ENCODE measurements around the gene GSTP1. TPM values are rescaled to one million over a fixed set of nuclear protein-coding genes. Genes with fewer than 3 reads are reported as not detected.
A peak's percentile ranks its signal among the peaks of the same experiment; 100 is the strongest.

Gene GSTP1
- total and polyA plus RNA-seq, 9 of the 15 experiments (the other 6 are each of a cell fraction or from before 2014, with no cell fraction given), result 592 to 2,150 (median 1,204) TPM

DNA sequence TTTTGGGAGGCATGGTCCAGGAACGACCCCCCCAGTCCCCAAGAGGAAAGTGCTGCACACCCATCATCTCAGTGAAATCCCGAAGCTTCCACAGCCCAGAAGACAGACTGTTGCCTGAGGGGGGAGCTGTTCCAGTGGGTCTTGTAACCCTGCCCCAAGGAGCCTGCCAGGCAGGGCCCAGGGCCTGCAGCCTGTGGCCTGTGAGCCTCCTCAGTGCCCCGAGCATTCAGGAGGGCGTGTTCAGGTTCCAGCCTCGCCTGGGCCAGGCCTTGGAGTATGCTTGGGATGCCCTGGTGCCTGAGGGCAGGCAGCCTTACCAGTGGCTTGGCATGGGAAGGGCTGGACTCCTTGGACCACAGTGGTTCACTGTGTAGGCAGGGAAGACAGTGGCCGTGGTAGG is 42.4 kb upstream of the GSTP1 start:
- Histone ChIP-seq H3K79me2 (ENCODE audit: control insufficient read depth, insufficient read depth, low read length) (no peaks in the 10 kb centered on the region), H3K36me3 (ENCODE audit: control insufficient read depth, insufficient read depth, low read length) (no peaks in the 10 kb centered on the region), H3K4me1 (replicated peaks in 1 of 2; ENCODE audit: control insufficient read depth in 2 of 2, insufficient read depth in 2 of 2, low read length in 2 of 2) (peaks cover 11 to 18% of the 10 kb centered on the region in 2 experiments; a peak in 4 of 5 replicates), H3K9me3 (replicated peaks; ENCODE audit: control insufficient read depth, insufficient read depth, low read depth, low read length) (no peaks in the 10 kb centered on the region), H4K20me1 (replicated peaks; ENCODE audit: control insufficient read depth, insufficient read depth, low read length) (no peaks in the 10 kb centered on the region), H3K27ac (ENCODE audit: extremely low read depth, low read depth, low read length) (no peak overlapping the region), H2AFZ (ENCODE audit: low read depth, low read length) (peak overlapping the region; percentile 45; the same call in 1 of the 2 replicates), H3K4me3 (no peak overlapping the region), H3K27me3 (ENCODE audit: control insufficient read depth in 2 of 2, insufficient read depth in 2 of 2, low read length in 2 of 2) (no peaks in the 10 kb centered on the region), H3K9ac (ENCODE audit: insufficient read depth in 1 of 2, low read depth in 2 of 2, low read length in 2 of 2) (no peak overlapping the region), H3K9me1 (ENCODE audit: control insufficient read depth, insufficient read depth, low read length) (no peaks in the 10 kb centered on the region), H3K4me2 (ENCODE audit: insufficient read depth, low read length) (no peak overlapping the region)
- intact Hi-C loops (cut with micrococcal nuclease) (no loop called here), in situ Hi-C loops (cut with MboI) (loop anchor here (25.0 kb wide), 1 partner anchor 1146 kb away; the partner anchor contains the start of gene GAL)
- CTCF ChIA-PET (ENCODE audit: low intra/inter-chr PET ratio), result interaction anchor here (0.5 kb wide), 1 partner anchor 268 kb away, joined by 3 read pairs; no protein-coding TSS in a partner anchor
- 0 out of 6 replicates have a peak, but pooled peaks of 1 of the 3 experiments have one; percentile 3 for TF ChIP-seq CTCF (IDR thresholded peaks at IDR 0.05 in 2 of 3, conservative IDR thresholded peaks at IDR 0.05 in 1 of 3; ENCODE audit: insufficient read depth in 2 of 3, low read depth in 1 of 3, low read length in 3 of 3)
- no peak for TF ChIP-seq SAP30 (IDR thresholded peaks at IDR 0.05; ENCODE audit: borderline replicate concordance, insufficient read depth, low read depth, low read length, poor library complexity, severe bottlenecking)
- POLR2A ChIA-PET, result interaction anchor here (0.7 to 1.1 kb wide), 2 partner anchors 11 to 12 kb away, joined by 3 read pairs; no protein-coding TSS in a partner anchor
- no peak for ATAC-seq
- DNase-seq (ENCODE audit: extremely low read depth in 1 of 4, low spot score in 3 of 4), result no peak
- 40% methylated on average over 6 of the region's 6 CpGs for WGBS (ENCODE audit: insufficient coverage, low coverage, missing lambda C conversion rate)
- BruUV-seq (replicated peaks), result no TSS peak
- FAIRE-seq, result no peak
